Loucy (cell line): Measurements from ENCODE around the gene COL4A4.

Experiments used
- H2AFZ ChIP-seq: fragments of 200-600 bp; sonication (generic); 2 replicates; pipeline ENCODE4 v1.6.0; 2016; ENCODE audit warnings: antibody characterized with exemption, mild to moderate bottlenecking, low read length, moderate library complexity
- H3F3A ChIP-seq: fragments of 200-600 bp; 2 replicates; pipeline ENCODE4 v1.6.0; 2016; ENCODE audit warnings: antibody characterized with exemption, low read depth, mild to moderate bottlenecking
- H3K27me3 ChIP-seq: fragments of 200-600 bp; sonication (generic); 2 replicates; pipeline ENCODE4 v1.6.1; 2014; ENCODE audit warnings: low read length, mild to moderate bottlenecking; ENCODE audit not compliant: insufficient read depth, poor library complexity, severe bottlenecking
- H3K36me3 ChIP-seq: fragments of 200-600 bp; sonication (generic); 2 replicates; pipeline ENCODE4 v1.6.1; 2016; ENCODE audit warnings: low read length; ENCODE audit not compliant: insufficient read depth
- H3K4me1 ChIP-seq: fragments of 200-600 bp; sonication (generic); 2 replicates; pipeline ENCODE4 v1.5.1; 2014; ENCODE audit warnings: low read length, mild to moderate bottlenecking; ENCODE audit not compliant: insufficient read depth, poor library complexity, severe bottlenecking
- H3K4me2 ChIP-seq: fragments of 200-600 bp; sonication (generic); 2 replicates; pipeline ENCODE4 v1.6.0; 2014; ENCODE audit warnings: antibody characterized with exemption, low read length, low read depth, mild to moderate bottlenecking; ENCODE audit not compliant: poor library complexity, severe bottlenecking
- H3K4me3 ChIP-seq: fragments of 200-600 bp; sonication (generic); 2 replicates; pipeline ENCODE4 v1.5.1; 2014; ENCODE audit warnings: low read length, mild to moderate bottlenecking, mixed read lengths; ENCODE audit not compliant: poor library complexity, severe bottlenecking
- H3K79me2 ChIP-seq: fragments of 200-600 bp; sonication (generic); 2 replicates; pipeline ENCODE4 v1.6.1; 2014; ENCODE audit warnings: low read length; ENCODE audit not compliant: insufficient read depth
- H3K9ac ChIP-seq: fragments of 200-600 bp; sonication (generic); 2 replicates; pipeline ENCODE4 v1.6.0; 2014; ENCODE audit warnings: mild to moderate bottlenecking, low read depth, low read length, moderate library complexity; ENCODE audit not compliant: poor library complexity, severe bottlenecking
- H3K9me2 ChIP-seq: fragments of 200-600 bp; sonication (generic); replicated peaks from 2 replicates; pipeline ENCODE4 v1.6.1; 2016; ENCODE audit warnings: low read depth, low read length, mixed read lengths
- H3K9me3 ChIP-seq: fragments of 200-600 bp; sonication (generic); 2 replicates; pipeline ENCODE4 v1.6.1; 2014; ENCODE audit warnings: mild to moderate bottlenecking, antibody characterized with exemption, low read length, low read depth; ENCODE audit not compliant: insufficient read depth
- H4K20me1 ChIP-seq: fragments of 200-600 bp; sonication (generic); 2 replicates; pipeline ENCODE4 v1.6.0; 2014; ENCODE audit warnings: antibody characterized with exemption, low read length, mild to moderate bottlenecking; ENCODE audit not compliant: insufficient read depth, poor library complexity, severe bottlenecking
- CTCF ChIP-seq: fragments of 200-600 bp; sonication (generic); conservative IDR thresholded peaks from 2 replicates; pipeline ENCODE4 v1.5.1; 2014; ENCODE audit warnings: mild to moderate bottlenecking, antibody characterized with exemption, low read length
- EZH2phosphoT487 ChIP-seq: fragments of 200-600 bp; IDR thresholded peaks from 2 replicates; pipeline ENCODE4 v1.6.1; 2018; ENCODE audit warnings: antibody characterized with exemption, mild to moderate bottlenecking, moderate library complexity, borderline replicate concordance

The COL4A4 gene

DNA sequence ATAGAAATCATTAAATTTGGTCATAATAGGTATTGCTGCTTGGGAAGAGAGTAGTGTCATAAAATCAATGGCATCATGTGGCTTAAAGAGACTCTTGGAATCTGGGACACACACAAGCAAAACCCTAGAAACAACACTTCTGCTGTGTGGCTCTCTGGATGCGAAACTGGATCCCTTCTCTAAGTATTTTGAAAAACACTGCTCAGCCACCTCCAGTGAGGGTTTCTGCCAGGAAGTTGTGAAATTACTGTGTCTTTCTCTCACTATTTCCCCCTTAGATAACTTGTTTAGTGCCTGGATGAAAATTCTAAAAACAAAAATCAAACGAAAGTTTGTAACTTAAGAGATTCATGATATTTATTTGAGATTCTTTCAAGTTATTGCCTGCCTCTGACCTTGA lies 164.3 kb downstream of the COL4A4 start:
- Histone ChIP-seq H3K4me3 (no peak overlapping the region), H3K79me2 (no peaks in the 10 kb centered on the region), H3K9me3 (no peaks in the 10 kb centered on the region), H4K20me1 (no peaks in the 10 kb centered on the region), H3F3A (no peaks in the 10 kb centered on the region), H3K36me3 (no peaks in the 10 kb centered on the region), H3K9ac (no peak overlapping the region), H2AFZ (no peak overlapping the region), H3K4me2 (no peak overlapping the region), H3K27me3 (no peaks in the 10 kb centered on the region), H3K9me2 (no peaks in the 10 kb centered on the region), H3K4me1 (peaks cover 8% of the 10 kb centered on the region)
- TF ChIP-seq EZH2phosphoT487 (no peak), CTCF (no peak)

DNA sequence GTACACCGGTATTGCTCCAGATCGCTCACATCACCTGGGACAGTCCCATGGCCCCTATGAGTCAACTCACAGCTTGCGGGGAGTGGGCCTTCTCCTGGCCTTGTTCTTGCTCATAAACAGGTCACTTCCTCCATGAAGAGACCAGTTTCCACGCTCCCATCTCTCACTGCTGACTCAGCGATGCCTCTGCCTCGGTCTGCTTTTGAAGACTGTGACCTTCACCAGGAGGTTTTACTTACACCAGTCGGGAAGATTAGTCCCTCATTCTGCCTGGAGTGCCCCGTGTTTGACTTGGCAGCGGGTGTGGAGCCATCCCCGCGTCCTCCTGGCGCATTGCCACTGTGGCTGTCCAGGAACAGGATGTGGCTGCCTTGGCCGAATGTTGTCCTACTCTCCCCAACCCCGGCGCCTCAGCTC lies 168.4 kb downstream of the COL4A4 start:
- Histone ChIP-seq H3K9me3 (no peaks in the 10 kb centered on the region), H3K9ac (no peak overlapping the region), H3K4me2 (no peak overlapping the region), H3K9me2 (no peaks in the 10 kb centered on the region), H3K36me3 (no peaks in the 10 kb centered on the region), H3F3A (no peaks in the 10 kb centered on the region), H3K27me3 (no peaks in the 10 kb centered on the region), H3K4me3 (no peak overlapping the region), H4K20me1 (no peaks in the 10 kb centered on the region), H2AFZ (no peak overlapping the region), H3K79me2 (no peaks in the 10 kb centered on the region), H3K4me1 (peaks cover 8% of the 10 kb centered on the region)
- TF ChIP-seq CTCF = no peak

GRCh38 chr2:226994775-226995174 lies 169.2 kb downstream of the COL4A4 start:
- no peak overlapping the region for H2AFZ ChIP-seq
- no peaks in the 10 kb centered on the region for H3F3A ChIP-seq
- no peaks in the 10 kb centered on the region for H3K9me2 ChIP-seq
- H3K79me2 ChIP-seq = no peaks in the 10 kb centered on the region
- TF ChIP-seq CTCF = peak; percentile 73
- no peak for TF ChIP-seq EZH2phosphoT487
- no peak overlapping the region for H3K4me3 ChIP-seq
- H4K20me1 ChIP-seq = no peaks in the 10 kb centered on the region
- H3K9ac ChIP-seq = no peak overlapping the region
- no peaks in the 10 kb centered on the region for H3K27me3 ChIP-seq
- H3K9me3 ChIP-seq = no peaks in the 10 kb centered on the region
- peaks cover 5% of the 10 kb centered on the region for H3K4me1 ChIP-seq
- no peaks in the 10 kb centered on the region for H3K36me3 ChIP-seq
- H3K4me2 ChIP-seq = no peak overlapping the region
